K562 (cell line): ENCODE data around the gene GP2. TPM values are rescaled to one million over a fixed set of nuclear protein-coding genes. Genes with fewer than 3 reads are reported as not detected.
A peak's percentile ranks its signal among the peaks of the same experiment; 100 is the strongest.

ENCODE experiments used
- BACH1 ChIP-seq: fragments of 200-800 bp; sonication (Bioruptor generic); IDR thresholded peaks from 2 replicates; pipeline ENCODE4 v1.6.1; 2016; ENCODE audit warnings: missing genetic modification characterization, missing compliant biosample characterization
- BHLHE40 ChIP-seq: IDR thresholded peaks from 2 replicates; pipeline ENCODE4 v1.6.1; 2011; ENCODE audit warnings: low read length, improper control_type of control experiment
- CREB3 ChIP-seq: fragments of 450-650 bp; conservative IDR thresholded peaks from 2 replicates; pipeline ENCODE4 v1.6.1; 2016; ENCODE audit warnings: missing genetic modification characterization, low read depth, mild to moderate bottlenecking, missing compliant biosample characterization, moderate library complexity
- DEAF1 ChIP-seq: fragments of 450-650 bp; formaldehyde crosslinking; IDR thresholded peaks from 2 replicates; pipeline ENCODE4 v1.4.0; 2020; ENCODE audit warnings: mild to moderate bottlenecking, moderate library complexity
- FOXJ2 ChIP-seq: fragments of 200-800 bp; sonication (Bioruptor generic); IDR thresholded peaks from 2 replicates; pipeline ENCODE4 v1.6.1; 2016; ENCODE audit warnings: missing genetic modification characterization, missing compliant biosample characterization
- HCFC1 ChIP-seq: IDR thresholded peaks from 2 replicates; pipeline ENCODE4 v1.6.1; 2012; ENCODE audit warnings: low read depth, low read length, improper control_type of control experiment
- HES1 ChIP-seq: fragments of 450-650 bp; IDR thresholded peaks from 2 replicates; pipeline ENCODE4 v1.6.1; 2016; ENCODE audit warnings: low read depth, mild to moderate bottlenecking, moderate library complexity
- HEY1 ChIP-seq: fragments of 250-450 bp; sonication (Bioruptor Pico); IDR thresholded peaks from 2 replicates; pipeline ENCODE4 v1.5.0; 2020; ENCODE audit warnings: mild to moderate bottlenecking, moderate library complexity, borderline replicate concordance
- JUND ChIP-seq, 2 experiments: IDR thresholded peaks; 2 replicates in 1 of 2; 3 replicates in 1 of 2; pipeline ENCODE4 v1.6.1; 2011; ENCODE audit warnings: borderline replicate concordance in 2 of 2, low read depth in 2 of 2, low read length in 2 of 2, improper control_type of control experiment in 1 of 2, missing biosample characterization in 1 of 2, missing genetic modification characterization in 1 of 2, missing genetic modification reagents in 1 of 2
- KLF10 ChIP-seq: fragments of 250-450 bp; sonication (Bioruptor Pico); IDR thresholded peaks from 2 replicates; pipeline ENCODE4 v1.6.1; 2021; ENCODE audit warnings: matching md5 sums
- MNT ChIP-seq, 2 experiments: fragments of 450-650 bp; conservative IDR thresholded peaks; 2 replicates each; pipeline ENCODE4 v1.6.1; 2017; ENCODE audit warnings: mild to moderate bottlenecking in 2 of 2, moderate library complexity in 2 of 2
- RAD21 ChIP-seq, 2 experiments: fragments of 250-450 bp in 1 of 2; fragments of 450-650 bp in 1 of 2; sonication (Bioruptor Pico) in 1 of 2; formaldehyde crosslinking in 1 of 2; IDR thresholded peaks in 1 of 2; conservative IDR thresholded peaks in 1 of 2; 2 replicates each; pipeline versions ENCODE4 v1.4.0 to v1.8.0; 2020 to 2022; ENCODE audit warnings: mild to moderate bottlenecking in 2 of 2, moderate library complexity in 1 of 2
- SMC3 ChIP-seq: conservative IDR thresholded peaks from 2 replicates; pipeline ENCODE4 v1.6.1; 2011; ENCODE audit warnings: low read depth, low read length, improper control_type of control experiment; ENCODE audit not compliant: insufficient read depth
- TCFL5 ChIP-seq: fragments of 250-450 bp; sonication (Bioruptor Pico); conservative IDR thresholded peaks from 2 replicates; pipeline ENCODE4 v1.6.1; 2021; ENCODE audit warnings: mild to moderate bottlenecking, moderate library complexity, matching md5 sums
- ZEB2 ChIP-seq: fragments of 450-650 bp; IDR thresholded peaks from 2 replicates; pipeline ENCODE4 v1.6.1; 2016
- ZFP1 ChIP-seq: fragments of 450-650 bp; formaldehyde crosslinking; IDR thresholded peaks from 2 replicates; pipeline ENCODE4 v1.4.0; 2020; ENCODE audit warnings: mild to moderate bottlenecking, mixed read lengths
- ZKSCAN8 ChIP-seq: fragments of 200-800 bp; sonication (Bioruptor generic); IDR thresholded peaks from 2 replicates; pipeline ENCODE4 v1.6.1; 2016; ENCODE audit warnings: missing genetic modification characterization, missing compliant biosample characterization
- ZNF274 ChIP-seq: IDR thresholded peaks from 2 replicates; pipeline ENCODE4 v1.6.1; 2011; ENCODE audit warnings: low read depth, mild to moderate bottlenecking, low read length, moderate library complexity, borderline replicate concordance
- polyA plus RNA-seq, 8 experiments: library from polyadenylated mRNA; depleted of rRNA in 4 of 8; stranded (reverse) in 5 of 8; unstranded in 3 of 8; fragments of >200 nt; fragmentation: Nextera tagmentation in 2 of 8; fragmentation: Illumina TruSeq in 1 of 8; extraction: Ambion mirVana in 2 of 8; extraction: Trizol in 1 of 8; gene quantifications; 2 replicates each; pipeline versions ENCODE4 v1.2.1 to v1.2.3, GENCODE V29; 2011 to 2014; ENCODE audit warnings: inconsistent platforms in 1 of 8, missing spikeins in 1 of 8
- total RNA-seq, 7 experiments: library from RNA; depleted of rRNA in 6 of 7; stranded (reverse); fragments of >200 nt in 6 of 7; fragmentation: Illumina TruSeq in 2 of 7; extraction: Trizol in 2 of 7; gene quantifications; 2 replicates each; pipeline versions ENCODE4 v1.2.1 to v1.2.3, GENCODE V29; 2011 to 2021; ENCODE audit warnings: low replicate concordance in 1 of 7

Gene GP2
- total and polyA plus RNA-seq, 9 of the 15 experiments (the other 6 are each of a cell fraction or from before 2014, with no cell fraction given), result 5.9 TPM; not detected in 8

- TF ChIP-seq SMC3 (peak; percentile 69), MNT (conservative IDR thresholded peaks at IDR 0.05) (no peak), HES1 (no peak), FOXJ2 (tag) (no peak), RAD21 (CRISPR knock-in tag; conservative IDR thresholded peaks at IDR 0.05 in 1 of 2, IDR thresholded peaks at IDR 0.05 in 1 of 2) (peak; percentile 51 to 81), HCFC1 (no peak), HEY1 (no peak), BACH1 (no peak), DEAF1 (CRISPR knock-in tag) (0 out of 2 replicates have a peak, but pooled peaks have one; percentile 27), ZNF274 (no peak), TCFL5 (no peak), BHLHE40 (no peak), ZEB2 (no peak), CREB3 (no peak), ZFP1 (CRISPR knock-in tag) (no peak), ZKSCAN8 (CRISPR knock-in tag) (no peak), KLF10 (CRISPR knock-in tag) (no peak), JUND (IDR thresholded peaks at IDR 0.05; ENCODE audit: borderline replicate concordance, low read depth, low read length) (no peak), JUND (tag; IDR thresholded peaks at IDR 0.05; ENCODE audit: borderline replicate concordance, low read depth, low read length) (0 out of 3 replicates have a peak, but pooled peaks have one; percentile 18)
These were observed 26.8 kb downstream of the GP2 start (continued) for GRCh38 chr16:20300312-20301097.
